HL-60 (cell line): ENCODE results near the gene TDRD9.

Source experiments
- CTCF ChIP-seq: IDR thresholded peaks from one replicate; pipeline ENCODE4 v1.5.1; 2011; ENCODE audit warnings: low read length, control low read depth, inconsistent platforms; ENCODE audit not compliant: insufficient read depth
- GABPA ChIP-seq: IDR thresholded peaks from 2 replicates; pipeline ENCODE4 v1.6.1; 2012; ENCODE audit warnings: low read depth
- POLR2AphosphoS5 ChIP-seq: IDR thresholded peaks from 2 replicates; pipeline ENCODE4 v1.6.1; 2012; ENCODE audit warnings: low read depth
- REST ChIP-seq: IDR thresholded peaks from 2 replicates; pipeline ENCODE4 v1.6.1; 2012; ENCODE audit warnings: low read depth; ENCODE audit not compliant: insufficient replicate concordance
- SPI1 ChIP-seq: IDR thresholded peaks from 2 replicates; pipeline ENCODE4 v1.6.1; 2012; ENCODE audit warnings: low read depth, mild to moderate bottlenecking, borderline replicate concordance

GRCh38 chr14:104101651-104102281 lies 173.5 kb downstream of the TDRD9 start:
- TF ChIP-seq CTCF (no peak), POLR2AphosphoS5 (no peak), GABPA (no peak), REST (no peak), SPI1 (no peak)
